Measurements from ENCODE around the gene PPP2R2B.
A peak's percentile ranks its signal among the peaks of the same experiment; 100 is the strongest.

Gene PPP2R2B

GRCh38 chr5:146793709-146794108 is 84.8 kb downstream of the PPP2R2B start:
- H3K4me3 ChIP-seq (ENCODE audit: low read depth, low read length), result no peak overlapping the region
- no peak for DNase-seq (ENCODE audit: low read depth)
- no peak for TF ChIP-seq CTCF (conservative IDR thresholded peaks at IDR 0.05; ENCODE audit: low read depth, low read length)

- no peak overlapping the region for H3K4me3 ChIP-seq (ENCODE audit: low read depth, low read length)
- DNase-seq (ENCODE audit: low read depth), result no peak
- TF ChIP-seq CTCF (conservative IDR thresholded peaks at IDR 0.05; ENCODE audit: low read depth, low read length), result no peak
Measured at GRCh38 chr5:146791471-146791870, 87.1 kb downstream of the PPP2R2B start.

GRCh38 chr5:146789712-146790653 is 88.6 kb downstream of the PPP2R2B start:
- DNase-seq (ENCODE audit: low read depth), result no peak
- no peak for TF ChIP-seq CTCF (conservative IDR thresholded peaks at IDR 0.05; ENCODE audit: low read depth, low read length)
- H3K4me3 ChIP-seq (ENCODE audit: low read depth, low read length), result no peak overlapping the region

GRCh38 chr5:146788898-146789297 is 89.7 kb downstream of the PPP2R2B start:
- no peak for DNase-seq (ENCODE audit: low read depth)
- H3K4me3 ChIP-seq (ENCODE audit: low read depth, low read length), result no peak overlapping the region
- no peak for TF ChIP-seq CTCF (conservative IDR thresholded peaks at IDR 0.05; ENCODE audit: low read depth, low read length)

- peak; percentile 18 for DNase-seq (ENCODE audit: low read depth)
- no peak for TF ChIP-seq CTCF (conservative IDR thresholded peaks at IDR 0.05; ENCODE audit: low read depth, low read length)
Measured at GRCh38 chr5:146785065-146785464, 93.5 kb downstream of the PPP2R2B start.

GRCh38 chr5:146781157-146781556 is 97.4 kb downstream of the PPP2R2B start:
- DNase-seq (ENCODE audit: low read depth), result no peak
- TF ChIP-seq CTCF (conservative IDR thresholded peaks at IDR 0.05; ENCODE audit: low read depth, low read length), result no peak
- no peak overlapping the region for H3K4me3 ChIP-seq (ENCODE audit: low read depth, low read length)

More at GRCh38 chr5:146785065-146785464, 93.5 kb downstream of the PPP2R2B start:
- no peak overlapping the region for H3K4me3 ChIP-seq (ENCODE audit: low read depth, low read length)
